ENCODE data around the gene CLPTM1L.
"Not testable (repeated sequence)": the region's sequence is repeated elsewhere in the genome, so short reads cannot be mapped to it uniquely, and the experiment has no call there.

CLPTM1L gene

DNA sequence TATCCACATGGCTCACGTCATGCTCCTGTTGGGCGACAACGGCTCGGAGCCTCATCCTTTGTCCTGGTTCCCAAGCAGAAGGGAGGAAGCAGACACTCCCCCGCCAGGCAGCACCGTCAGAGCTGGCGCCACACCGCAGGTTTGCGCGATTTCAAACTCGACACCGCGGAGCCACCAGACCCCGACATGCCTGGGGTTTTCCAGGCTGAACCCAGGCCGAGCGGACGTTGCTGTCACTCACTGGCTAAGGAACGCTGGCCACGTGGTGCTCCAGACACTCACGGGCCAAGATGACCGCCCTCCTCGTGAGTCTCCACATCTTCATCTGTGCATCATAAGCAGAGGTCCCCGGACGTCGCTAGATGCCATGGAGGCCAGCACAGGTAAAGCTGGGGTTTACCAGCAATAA lies 59.0 kb downstream of the CLPTM1L start:
- no peak for DNase-seq

DNA sequence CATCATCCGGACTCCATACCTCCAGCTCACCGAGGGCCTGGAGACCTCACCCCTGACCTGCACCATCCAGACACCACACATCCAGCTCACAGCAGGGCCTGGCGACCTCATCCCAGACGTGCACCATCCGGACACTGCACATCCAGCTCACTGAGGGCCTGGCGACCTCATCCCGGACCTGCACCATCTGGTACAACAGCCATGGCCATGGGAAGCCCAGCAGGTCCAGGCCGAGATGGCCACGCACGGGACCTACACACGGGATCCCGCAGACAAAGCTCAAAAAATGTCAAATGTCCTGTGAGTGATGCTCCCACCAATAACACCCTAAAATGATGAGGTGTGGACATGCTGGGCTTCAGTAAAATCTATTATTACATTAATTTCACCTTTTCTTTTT lies 59.8 kb downstream of the CLPTM1L start:
- DNase-seq: no peak

DNA sequence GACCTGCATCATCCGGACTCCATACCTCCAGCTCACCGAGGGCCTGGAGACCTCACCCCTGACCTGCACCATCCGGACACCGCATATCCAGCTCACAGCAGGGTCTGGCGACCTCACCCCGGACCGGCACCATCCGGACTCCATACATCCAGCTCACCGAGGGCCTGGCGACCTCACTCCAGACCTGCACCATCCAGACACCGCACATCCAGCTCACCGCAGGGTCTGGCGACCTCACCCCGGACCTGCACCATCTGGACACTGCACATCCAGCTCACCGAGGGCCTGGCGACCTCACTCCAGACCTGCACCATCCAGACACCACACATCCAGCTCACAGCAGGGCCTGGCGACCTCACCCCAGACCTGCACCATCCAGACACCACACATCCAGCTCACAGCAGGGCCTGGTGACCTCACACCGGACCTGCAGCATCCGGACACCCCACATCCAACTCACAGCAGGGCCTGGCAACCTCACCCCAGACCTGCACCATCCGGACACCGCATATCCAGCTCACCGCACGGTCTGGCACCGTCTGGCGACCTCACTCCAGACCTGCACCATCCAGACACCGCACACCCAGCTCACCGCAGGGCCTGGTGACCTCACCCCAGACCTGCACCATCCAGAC lies 60.4 kb downstream of the CLPTM1L start:
- not testable (repeated sequence) for DNase-seq

DNA sequence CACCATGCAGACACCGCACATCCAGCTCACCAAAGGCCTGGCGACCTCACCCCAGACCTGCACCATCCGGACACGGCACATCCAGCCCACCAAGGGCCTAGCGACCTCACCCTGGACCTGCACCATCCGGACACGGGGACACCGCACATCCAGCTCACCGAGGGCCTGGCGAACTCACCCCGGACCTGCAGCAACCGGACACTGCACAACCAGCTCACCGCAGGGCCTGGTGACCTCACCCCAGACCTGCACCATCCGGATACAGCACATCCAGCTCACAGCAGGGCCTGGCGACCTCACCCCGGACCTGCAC lies 61.2 kb downstream of the CLPTM1L start:
- DNase-seq: not testable (repeated sequence)

DNA sequence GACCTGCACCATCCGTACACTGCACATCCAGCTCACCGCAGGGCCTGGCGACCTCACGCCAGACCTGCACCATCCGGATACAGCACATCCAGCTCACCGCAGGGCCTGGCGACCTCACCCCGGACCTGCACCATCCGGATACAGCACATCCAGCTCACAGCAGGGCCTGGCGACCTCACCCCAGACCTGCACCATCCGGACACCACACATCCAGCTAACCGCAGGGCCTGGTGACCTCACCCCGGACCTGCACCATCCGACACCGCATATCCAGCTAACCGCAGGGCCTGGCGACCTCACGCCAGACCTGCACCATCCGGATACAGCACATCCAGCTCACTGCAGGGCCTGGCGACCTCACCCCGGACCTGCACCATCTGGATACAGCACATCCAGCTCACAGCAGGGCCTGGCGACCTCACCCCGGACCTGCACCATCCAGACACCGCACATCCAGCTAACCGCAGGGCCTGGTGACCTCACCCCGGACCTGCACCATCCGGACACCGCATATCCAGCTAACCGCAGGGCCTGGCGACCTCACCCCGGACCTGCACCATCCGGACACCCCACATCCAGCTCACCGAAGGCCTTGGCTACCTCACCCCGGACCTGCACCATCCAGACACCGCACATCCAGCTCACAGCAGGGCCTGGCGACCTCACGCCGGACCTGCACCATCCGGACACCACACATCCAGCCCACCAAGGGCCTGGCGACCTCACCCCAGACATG lies 61.7 kb downstream of the CLPTM1L start:
- not testable (repeated sequence) for DNase-seq

DNA sequence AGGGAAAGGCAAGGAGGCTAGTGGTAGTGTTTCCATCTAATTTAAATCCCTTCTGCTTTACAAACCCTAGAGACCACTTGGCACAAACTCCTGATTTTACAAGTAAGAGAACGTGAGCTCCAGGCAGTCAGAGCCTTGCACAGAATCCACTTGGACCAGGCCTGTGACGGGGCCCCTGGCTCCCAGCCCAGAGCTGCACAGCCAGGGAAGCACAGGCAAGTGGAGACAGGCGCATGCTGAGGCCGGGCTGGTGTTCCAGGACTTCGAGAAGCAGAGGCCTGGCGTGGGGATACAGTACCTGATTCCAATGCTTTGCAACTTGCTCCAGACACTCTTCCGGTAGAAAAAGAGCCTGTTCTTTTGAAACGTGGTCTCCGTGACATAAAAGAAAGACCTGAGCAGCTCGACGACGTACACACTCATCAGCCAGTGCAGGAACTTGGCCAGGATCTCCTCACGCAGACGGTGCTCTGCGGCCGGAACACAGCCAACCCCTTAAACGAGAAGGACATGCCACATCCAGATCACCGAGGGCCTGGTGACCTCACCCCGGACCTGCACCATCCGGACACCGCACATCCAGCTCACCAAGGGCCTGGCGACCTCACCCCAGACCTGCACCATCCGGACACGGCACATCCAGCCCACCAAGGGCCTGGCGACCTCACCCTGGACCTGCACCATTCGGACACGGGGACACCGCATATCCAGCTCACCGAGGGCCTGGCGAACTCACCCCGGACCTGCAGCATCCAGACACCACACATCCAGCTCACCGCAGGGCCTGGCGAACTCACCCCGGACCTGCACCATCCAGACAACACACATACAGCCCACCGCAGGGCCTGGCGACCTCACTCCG lies 62.5 kb downstream of the CLPTM1L start:
- no peak for DNase-seq

DNA sequence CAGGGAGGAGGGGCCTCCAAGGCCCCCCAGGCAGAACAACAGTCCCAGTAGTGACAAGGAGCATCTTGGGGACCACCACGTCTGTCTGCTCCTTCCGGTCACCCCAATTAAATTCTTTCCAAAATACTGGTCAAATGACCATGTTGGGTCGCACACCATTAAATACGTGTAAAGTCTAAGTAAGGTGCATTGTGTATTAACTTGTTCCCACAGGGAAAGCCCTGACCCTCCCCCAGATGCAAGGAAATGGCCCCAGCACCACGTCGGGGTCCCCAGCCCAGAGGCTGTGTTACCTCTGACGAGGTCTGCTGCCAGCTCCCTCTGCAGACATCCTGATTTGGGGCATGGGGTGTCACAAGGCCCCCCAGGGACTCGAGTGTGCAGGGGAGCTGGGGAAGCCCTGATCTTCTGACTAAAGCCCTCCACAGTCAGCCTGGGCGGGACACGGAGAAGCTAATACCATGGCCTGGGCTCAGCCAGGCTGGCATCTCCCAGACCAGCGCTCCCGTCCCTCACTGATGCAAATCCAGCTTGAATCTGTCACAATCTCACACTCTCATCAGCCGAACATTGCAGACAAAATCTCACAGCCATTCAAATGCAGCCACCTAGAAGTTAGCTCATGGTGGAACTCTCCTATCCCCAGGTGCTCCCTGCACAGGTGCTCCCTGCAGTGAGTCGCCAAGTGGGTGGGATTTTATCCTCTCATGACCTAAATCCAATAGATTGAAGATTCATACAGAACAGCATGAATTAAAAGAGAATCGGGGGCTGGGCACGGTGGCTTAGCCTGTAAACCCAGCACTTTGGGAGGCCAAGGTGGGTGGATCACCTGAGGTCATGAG lies 63.6 kb downstream of the CLPTM1L start:
- DNase-seq: no peak

DNA sequence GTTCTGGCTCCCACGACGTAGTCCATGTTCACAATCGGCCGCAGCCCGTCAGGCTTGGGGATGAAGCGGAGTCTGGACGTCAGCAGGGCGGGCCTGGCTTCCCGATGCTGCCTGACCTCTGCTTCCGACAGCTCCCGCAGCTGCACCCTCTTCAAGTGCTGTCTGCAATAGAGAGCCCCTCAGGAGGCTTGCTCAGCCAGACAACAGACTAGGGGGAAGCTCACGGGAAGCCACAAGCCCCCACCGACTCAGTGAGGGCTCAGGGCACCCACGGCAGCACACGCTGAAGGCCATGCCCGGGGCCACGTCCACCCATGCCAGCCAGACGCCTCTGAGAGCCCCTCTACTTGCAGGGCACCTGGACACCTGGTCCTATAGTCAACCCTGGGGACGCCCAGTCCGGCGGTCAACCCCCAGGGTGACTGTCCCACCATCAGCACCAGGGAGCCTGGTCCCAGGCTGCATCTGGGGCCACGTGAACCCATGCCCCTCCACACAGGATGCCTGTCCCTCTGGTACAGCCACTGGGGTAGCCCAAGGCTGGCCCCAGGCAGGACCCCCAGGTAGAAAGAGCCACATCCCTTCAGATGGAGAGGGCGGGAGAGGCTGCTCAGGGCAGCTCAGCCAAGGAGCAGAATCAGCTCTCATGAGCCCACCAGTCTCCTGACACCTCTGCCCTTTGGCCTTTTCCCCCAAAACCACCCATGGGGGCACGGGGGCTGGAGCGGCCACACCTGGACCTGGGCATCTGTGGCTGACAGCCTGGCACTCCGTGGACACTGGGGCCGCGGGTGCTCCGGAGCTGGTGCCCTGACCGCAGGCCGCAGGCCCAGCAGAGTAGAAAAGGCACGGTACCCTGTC lies 64.5 kb downstream of the CLPTM1L start:
- no peak for DNase-seq

DNA sequence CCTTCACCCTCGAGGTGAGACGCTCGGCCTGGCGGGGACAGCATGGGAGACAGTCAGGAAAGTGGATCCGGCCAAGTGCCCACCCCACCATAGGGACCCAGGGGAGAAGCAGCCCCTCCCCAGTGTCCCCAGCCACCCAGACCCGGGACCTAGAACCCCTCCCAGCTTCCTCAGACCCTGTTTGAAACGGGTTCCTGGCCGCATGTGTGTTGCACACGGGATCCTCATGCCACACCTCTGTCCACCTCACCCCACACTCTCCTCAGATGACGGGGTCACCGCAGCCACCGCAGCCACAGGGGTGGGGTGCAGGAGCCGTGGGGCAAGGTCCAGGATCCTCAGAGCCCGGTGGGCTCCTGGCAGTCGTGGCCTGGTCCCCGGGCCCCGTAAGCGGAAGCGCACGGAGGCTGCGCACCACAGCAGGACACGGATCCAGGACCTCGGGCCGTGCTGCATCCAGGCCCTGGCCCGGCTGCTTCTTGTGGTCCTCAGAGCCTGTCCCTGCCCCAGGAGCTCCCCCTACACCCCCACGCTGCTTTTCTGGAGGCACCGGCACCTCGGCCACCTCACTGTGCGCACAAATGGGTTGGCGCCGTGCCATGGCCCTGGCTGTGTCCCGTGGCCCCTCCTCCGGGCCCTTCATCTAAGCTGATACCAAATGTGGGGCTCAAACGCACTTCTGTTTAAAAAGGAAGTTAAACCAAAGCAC lies 65.3 kb downstream of the CLPTM1L start:
- DNase-seq: no peak

DNA sequence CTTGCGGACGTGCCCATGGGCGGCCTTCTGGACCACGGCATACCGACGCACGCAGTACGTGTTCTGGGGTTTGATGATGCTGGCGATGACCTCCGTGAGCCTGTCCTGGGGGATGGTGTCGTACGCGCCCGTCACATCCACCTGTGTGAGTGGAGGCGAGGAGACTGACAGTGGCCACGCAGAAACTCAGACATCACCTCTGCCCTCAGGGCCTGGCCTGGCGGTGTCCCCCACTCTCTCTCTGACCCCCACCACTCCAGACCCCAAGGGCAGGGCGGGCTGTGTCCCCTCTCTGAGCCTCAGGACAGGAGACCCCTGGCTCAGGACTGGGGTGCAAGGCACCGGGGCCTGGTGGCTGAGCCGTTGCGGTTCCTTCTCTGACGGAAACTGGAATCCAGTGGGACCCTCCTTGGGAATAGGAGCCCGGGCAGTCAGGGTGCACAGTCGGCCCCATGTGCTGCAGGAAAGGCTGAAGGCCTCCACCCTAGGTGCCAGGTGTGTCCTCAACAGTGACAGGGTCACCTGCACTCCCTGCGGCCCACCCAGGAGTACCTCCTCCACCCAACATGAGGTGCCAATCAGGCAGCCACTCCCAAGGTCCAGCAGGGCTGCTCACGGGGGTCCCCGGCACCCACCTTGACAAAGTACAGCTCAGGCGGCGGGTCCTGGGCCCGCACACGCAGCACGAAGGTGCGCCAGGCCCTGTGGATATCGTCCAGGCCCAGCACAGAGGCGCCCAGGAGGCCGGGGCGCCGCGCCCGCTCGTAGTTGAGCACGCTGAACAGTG lies 66.0 kb downstream of the CLPTM1L start:
- no peak for DNase-seq

DNA sequence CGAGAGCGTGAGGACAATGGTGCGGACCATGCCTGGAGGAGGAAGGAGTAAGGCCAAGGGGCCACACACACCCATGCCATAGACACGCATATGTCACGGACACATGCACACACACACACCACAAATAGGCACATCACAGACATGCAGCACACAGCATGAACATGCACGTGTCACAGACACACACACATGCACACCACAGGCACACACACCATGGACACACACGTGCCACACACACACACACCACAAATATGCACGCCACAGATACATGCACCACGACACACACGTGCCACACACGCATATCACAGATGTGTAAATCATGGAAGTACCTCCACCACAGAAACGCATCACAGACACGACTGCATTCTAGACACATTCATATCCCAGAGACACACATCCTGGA lies 66.7 kb downstream of the CLPTM1L start:
- DNase-seq: no peak

DNA sequence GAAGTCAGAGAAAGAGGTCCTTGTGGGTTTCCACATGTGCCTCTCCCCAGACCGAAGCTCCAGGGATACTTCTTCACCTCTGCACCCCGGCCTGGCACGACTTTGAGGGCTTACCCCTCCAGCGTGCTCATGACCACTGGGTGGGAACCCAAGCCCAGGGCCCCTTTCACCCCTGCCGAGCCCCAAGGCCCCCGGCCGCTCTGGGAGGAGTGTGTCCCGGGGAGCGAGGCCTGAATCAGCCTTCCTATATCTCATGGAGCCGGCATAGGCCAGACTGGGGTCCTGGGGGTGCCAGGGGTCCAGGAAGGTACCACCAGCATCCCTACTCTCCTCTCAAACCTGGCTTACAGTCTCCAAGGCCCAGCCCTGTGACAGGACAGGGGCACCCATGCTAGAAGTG lies 67.1 kb downstream of the CLPTM1L start:
- DNase-seq: no peak

DNA sequence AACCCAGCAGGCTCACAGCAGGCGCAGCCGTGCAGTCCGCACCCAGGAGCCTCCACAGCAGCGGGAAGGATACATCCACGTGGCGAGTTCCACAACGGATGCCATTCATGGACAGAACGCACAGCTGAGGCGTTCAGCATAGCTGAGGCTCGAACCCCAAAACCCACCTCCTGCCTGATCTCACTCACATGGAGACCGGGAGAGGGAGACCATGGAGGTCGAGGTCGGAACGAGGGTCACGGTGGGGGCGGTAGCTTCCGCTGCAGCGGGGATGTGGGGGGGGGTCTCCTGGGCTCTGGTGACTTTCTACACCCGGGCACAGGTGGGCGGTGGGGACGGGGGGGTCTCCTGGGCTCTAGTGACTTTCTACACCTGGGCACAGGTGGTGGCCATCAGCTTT lies 67.6 kb downstream of the CLPTM1L start:
- no peak for DNase-seq

DNA sequence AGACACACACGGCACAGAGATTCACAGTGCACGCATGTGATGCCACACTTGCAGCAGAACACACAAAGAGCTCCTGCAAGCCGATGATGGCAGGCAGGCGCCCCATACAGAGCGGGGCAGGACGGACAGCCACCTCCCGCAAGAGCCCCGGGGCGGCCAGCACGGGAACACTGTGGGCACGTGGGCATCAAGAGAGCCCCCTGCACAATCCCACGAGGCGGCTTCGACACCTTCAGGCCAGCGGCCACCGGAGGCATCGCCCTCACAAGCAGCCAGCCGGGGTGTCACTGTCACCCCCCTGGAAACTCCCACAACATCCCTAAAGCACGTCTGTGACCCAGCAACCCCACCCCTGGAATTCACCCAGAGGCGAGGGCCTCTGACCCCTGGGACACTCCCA lies 68.0 kb downstream of the CLPTM1L start:
- no peak for DNase-seq

DNA sequence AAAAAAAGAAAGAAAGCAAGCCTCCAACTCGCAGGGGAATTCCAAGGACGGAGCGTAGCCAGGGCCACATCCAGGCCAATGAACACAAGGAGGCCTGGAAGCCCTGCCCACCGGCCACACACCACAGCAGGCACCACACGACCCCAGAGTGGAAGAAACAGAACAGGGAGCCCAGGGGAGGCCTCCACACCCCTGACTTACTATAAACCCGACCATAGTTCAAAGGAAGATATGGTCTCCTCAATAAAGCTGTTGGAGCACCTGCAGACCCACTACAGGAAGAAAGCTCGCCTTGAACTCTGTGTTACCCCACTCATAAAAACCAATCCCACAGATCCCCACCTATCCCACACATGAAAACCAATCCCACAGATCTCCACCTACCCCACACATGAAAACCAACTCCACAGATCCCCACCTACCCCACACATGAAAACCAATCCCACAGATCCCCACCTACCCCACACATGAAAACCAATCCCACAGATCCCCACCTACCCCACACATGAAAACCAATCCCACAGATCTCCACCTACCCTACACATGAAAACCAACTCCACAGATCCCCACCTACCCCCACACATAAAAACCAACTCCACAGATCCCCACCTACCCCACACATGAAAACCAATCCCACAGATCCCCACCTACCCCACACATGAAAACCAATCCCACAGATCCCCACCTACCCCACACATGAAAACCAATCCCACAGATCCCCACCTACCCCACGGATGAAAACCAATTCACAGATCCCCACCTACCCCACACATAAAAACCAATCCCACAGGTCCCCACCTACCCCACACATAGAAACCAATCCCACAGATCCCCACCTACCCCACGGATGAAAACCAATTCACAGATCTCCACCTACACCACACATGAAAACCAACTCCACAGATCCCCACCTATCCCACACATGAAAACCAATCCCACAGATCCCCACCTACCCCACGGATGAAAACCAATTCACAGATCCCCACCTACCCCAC lies 69.2 kb downstream of the CLPTM1L start:
- not testable (repeated sequence) for DNase-seq

DNA sequence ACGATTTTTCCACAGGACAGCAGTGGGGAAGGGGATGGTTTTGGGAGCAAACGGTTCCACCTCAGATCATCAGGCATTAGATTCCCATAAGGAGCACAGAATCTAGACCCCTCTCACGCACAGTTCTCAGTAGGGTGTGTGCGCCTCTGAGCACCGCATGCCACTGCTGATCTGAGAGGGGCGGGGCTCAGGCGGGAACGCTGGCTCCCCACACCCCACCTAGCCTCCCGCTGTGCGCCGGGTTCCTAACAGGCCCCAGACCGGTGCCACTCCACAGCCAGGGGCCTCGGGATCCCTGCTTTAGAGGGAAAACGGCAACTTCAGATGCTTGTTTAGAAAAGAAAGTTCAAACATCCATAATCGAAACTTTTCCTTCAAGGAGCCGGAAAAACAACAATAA lies 70.4 kb downstream of the CLPTM1L start:
- DNase-seq: no peak

DNA sequence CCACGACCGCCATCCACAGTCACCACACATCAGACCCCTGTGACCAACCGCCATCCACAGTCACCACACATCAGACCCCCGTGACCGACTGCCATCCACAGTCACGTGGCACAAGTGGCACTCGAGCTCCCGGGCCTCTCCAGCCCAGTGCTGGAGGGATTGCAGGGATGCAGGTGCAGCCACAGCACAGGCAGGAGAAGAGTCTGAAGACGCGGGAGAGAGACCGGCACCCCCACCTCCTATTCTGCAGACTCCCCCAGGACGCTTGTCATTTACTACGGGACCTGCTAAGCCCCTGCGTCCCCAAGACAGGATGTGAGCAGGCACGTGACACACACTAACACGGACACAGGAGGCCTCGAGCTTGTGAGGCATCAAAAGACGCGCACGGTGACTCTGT lies 71.2 kb downstream of the CLPTM1L start:
- no peak for DNase-seq

DNA sequence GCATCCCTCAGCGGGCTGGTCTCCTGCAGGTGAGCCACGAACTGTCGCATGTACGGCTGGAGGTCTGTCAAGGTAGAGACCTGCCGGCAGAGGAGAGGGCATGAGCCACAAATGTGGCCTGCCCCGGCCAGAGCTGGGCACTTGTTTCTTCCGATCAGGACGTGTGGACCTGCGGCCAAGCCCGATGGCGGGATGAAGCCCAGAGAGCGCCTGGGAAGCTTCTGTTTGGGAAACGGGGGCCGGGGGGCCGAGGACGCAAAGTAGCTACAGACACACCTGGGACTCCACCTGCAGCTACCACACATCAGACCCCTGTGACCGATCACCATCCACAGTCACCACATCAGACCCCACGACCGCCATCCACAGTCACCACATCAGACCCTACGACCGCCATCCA lies 72.7 kb downstream of the CLPTM1L start:
- DNase-seq: no peak
